Trophoblast cell (in vitro differentiated cells and primary cell): ENCODE measurements around the gene MPP1.

Experiments used
- DNase-seq, 2 donors: peaks; one replicate each; pipeline ENCODE4 v3.0.0-alpha.2; 2016
- H2AFZ ChIP-seq: 2 replicates; pipeline ENCODE4 v1.6.1; 2013; ENCODE audit warnings: low read length, moderate library complexity, mild to moderate bottlenecking; ENCODE audit not compliant: insufficient read depth, poor library complexity
- H2AK5ac ChIP-seq: 2 replicates; pipeline ENCODE4 v1.6.1; 2013; ENCODE audit warnings: mild to moderate bottlenecking, low read length
- H2BK120ac ChIP-seq: 2 replicates; pipeline ENCODE4 v1.6.1; 2013; ENCODE audit warnings: low read length, mild to moderate bottlenecking, moderate library complexity; ENCODE audit not compliant: insufficient read depth, poor library complexity
- H2BK12ac ChIP-seq: 2 replicates; pipeline ENCODE4 v1.6.1; 2013; ENCODE audit warnings: mild to moderate bottlenecking, low read length, moderate library complexity
- H2BK5ac ChIP-seq: 2 replicates; pipeline ENCODE4 v1.6.1; 2013; ENCODE audit warnings: low read length, low read depth, moderate library complexity, mild to moderate bottlenecking; ENCODE audit not compliant: poor library complexity
- H3K14ac ChIP-seq: 2 replicates; pipeline ENCODE4 v1.6.1; 2013; ENCODE audit warnings: mild to moderate bottlenecking, low read length
- H3K18ac ChIP-seq: 2 replicates; pipeline ENCODE4 v1.6.1; 2013; ENCODE audit warnings: mild to moderate bottlenecking, low read length
- H3K23ac ChIP-seq: 2 replicates; pipeline ENCODE4 v1.6.1; 2013; ENCODE audit warnings: low read length
- H3K27ac ChIP-seq: 2 replicates; pipeline ENCODE4 v1.5.1; 2013; ENCODE audit warnings: low read depth, mild to moderate bottlenecking, inconsistent platforms, low read length, moderate library complexity
- H3K27me3 ChIP-seq: 2 replicates; pipeline ENCODE4 v1.6.1; 2013; ENCODE audit warnings: inconsistent platforms, mild to moderate bottlenecking, low read length, moderate library complexity; ENCODE audit not compliant: insufficient read depth
- H3K36me3 ChIP-seq, 2 experiments: 1 replicate in 1 of 2; 2 replicates in 1 of 2; pipeline ENCODE4 v1.6.1; 2013; ENCODE audit warnings: low read length in 2 of 2, mild to moderate bottlenecking in 2 of 2, moderate library complexity in 1 of 2; ENCODE audit not compliant: insufficient read depth in 2 of 2, control insufficient read depth in 1 of 2
- H3K4ac ChIP-seq: 2 replicates; pipeline ENCODE4 v1.6.1; 2013; ENCODE audit warnings: low read depth, mild to moderate bottlenecking, low read length, moderate library complexity
- H3K4me1 ChIP-seq, 2 experiments: 1 replicate in 1 of 2; 2 replicates in 1 of 2; pipeline ENCODE4 v1.6.1; 2013; ENCODE audit warnings: low read length in 2 of 2, mild to moderate bottlenecking in 2 of 2, moderate library complexity in 1 of 2; ENCODE audit not compliant: insufficient read depth in 2 of 2, control insufficient read depth in 1 of 2
- H3K4me2 ChIP-seq: 2 replicates; pipeline ENCODE4 v1.6.1; 2013; ENCODE audit warnings: inconsistent platforms, mild to moderate bottlenecking, low read length, moderate library complexity
- H3K4me3 ChIP-seq: 2 replicates; pipeline ENCODE4 v1.5.1; 2013; ENCODE audit warnings: mild to moderate bottlenecking, low read depth, low read length, inconsistent platforms
- H3K79me1 ChIP-seq: one replicate; pipeline ENCODE4 v1.6.1; 2013; ENCODE audit warnings: low read length
- H3K79me2 ChIP-seq: 2 replicates; pipeline ENCODE4 v1.6.1; 2013; ENCODE audit warnings: low read length, mild to moderate bottlenecking; ENCODE audit not compliant: control insufficient read depth, insufficient read depth, poor library complexity
- H3K9ac ChIP-seq: 2 replicates; pipeline ENCODE4 v1.6.1; 2013; ENCODE audit warnings: mild to moderate bottlenecking, low read length
- H3K9me3 ChIP-seq: 2 replicates; pipeline ENCODE4 v1.6.1; 2013; ENCODE audit warnings: low read depth, mild to moderate bottlenecking, control low read depth, inconsistent platforms, low read length; ENCODE audit not compliant: insufficient read depth
- H4K12ac ChIP-seq: 2 replicates; pipeline ENCODE4 v1.6.1; 2013; ENCODE audit warnings: low read depth, mild to moderate bottlenecking, low read length, moderate library complexity
- H4K8ac ChIP-seq: 2 replicates; pipeline ENCODE4 v1.6.1; 2013; ENCODE audit warnings: low read depth, mild to moderate bottlenecking, low read length, moderate library complexity
- H4K91ac ChIP-seq: one replicate; pipeline ENCODE4 v1.6.1; 2013; ENCODE audit warnings: low read depth, mild to moderate bottlenecking, low read length, moderate library complexity
- WGBS: extraction: QIAGEN DNeasy Blood & Tissue Kit; methylation state at CpG from one replicate; pipeline ENCODE4 v1.1.7; 2013; ENCODE audit warnings: missing lambda C conversion rate; ENCODE audit not compliant: insufficient read length, insufficient coverage; ENCODE audit errors: extremely low coverage; 5-methylcytosine and 5-hydroxymethylcytosine counted together

Gene MPP1

GRCh38 chrX:154791467-154791866 is 13.8 kb downstream of the MPP1 start:
- no peak overlapping the region for H2BK12ac ChIP-seq
- no peaks in the 10 kb centered on the region for H3K9me3 ChIP-seq
- no peaks in the 10 kb centered on the region for H3K79me2 ChIP-seq
- no peaks in the 10 kb centered on the region for H3K36me3 ChIP-seq
- no peak overlapping the region for H3K14ac ChIP-seq
- no peak overlapping the region for H3K18ac ChIP-seq
- H2AFZ ChIP-seq, result no peak overlapping the region
- no peak overlapping the region for H2BK5ac ChIP-seq
- H3K23ac ChIP-seq, result no peak overlapping the region
- no CpG with 5 or more reads among the region's 4 CpGs for WGBS
- no peak for DNase-seq
- no peak overlapping the region for H2AK5ac ChIP-seq
- H3K27ac ChIP-seq, result no peak overlapping the region
- no peak overlapping the region for H4K91ac ChIP-seq
- H3K79me1 ChIP-seq, result no peaks in the 10 kb centered on the region
- no peak overlapping the region for H4K12ac ChIP-seq
- H3K9ac ChIP-seq, result no peak overlapping the region
- no peak overlapping the region for H3K4me2 ChIP-seq
- H3K4me1 ChIP-seq, result no peaks in the 10 kb centered on the region
- no peaks in the 10 kb centered on the region for H3K27me3 ChIP-seq
- H3K4me3 ChIP-seq, result no peak overlapping the region
- H4K8ac ChIP-seq, result no peak overlapping the region
- H2BK120ac ChIP-seq, result no peak overlapping the region
- H3K4ac ChIP-seq, result no peak overlapping the region

GRCh38 chrX:154785716-154786115 is 19.6 kb downstream of the MPP1 start:
- peak; percentile 54 to 83 for DNase-seq
- H3K4me3 ChIP-seq, result no peak overlapping the region
- no peak overlapping the region for H3K18ac ChIP-seq
- no CpG with 5 or more reads among the region's 6 CpGs for WGBS
- peaks cover 1% of the 10 kb centered on the region for H3K79me2 ChIP-seq
- no peak overlapping the region for H3K27ac ChIP-seq
- H4K8ac ChIP-seq, result no peak overlapping the region
- no peak overlapping the region for H4K12ac ChIP-seq
- no peak overlapping the region for H3K14ac ChIP-seq
- no peak overlapping the region for H2AFZ ChIP-seq
- no peak overlapping the region for H3K23ac ChIP-seq
- H4K91ac ChIP-seq, result no peak overlapping the region
- peaks cover 0 to 2% of the 10 kb centered on the region in 2 experiments for H3K4me1 ChIP-seq
- H2BK12ac ChIP-seq, result no peak overlapping the region
- no peaks in the 10 kb centered on the region for H3K9me3 ChIP-seq
- H3K4ac ChIP-seq, result no peak overlapping the region
- H2BK120ac ChIP-seq, result no peak overlapping the region
- H3K27me3 ChIP-seq, result no peaks in the 10 kb centered on the region
- H3K79me1 ChIP-seq, result no peaks in the 10 kb centered on the region
- H3K4me2 ChIP-seq, result no peak overlapping the region
- no peak overlapping the region for H2AK5ac ChIP-seq
- H2BK5ac ChIP-seq, result no peak overlapping the region
- peaks cover 3 to 13% of the 10 kb centered on the region in 2 experiments for H3K36me3 ChIP-seq
- no peak overlapping the region for H3K9ac ChIP-seq

GRCh38 chrX:154784149-154784995 is 20.9 kb downstream of the MPP1 start:
- Histone ChIP-seq H2BK5ac (no peak overlapping the region), H4K8ac (no peak overlapping the region), H3K4me3 (no peak overlapping the region), H2BK120ac (no peak overlapping the region), H2AFZ (no peak overlapping the region), H3K4ac (no peak overlapping the region), H4K91ac (no peak overlapping the region), H3K79me1 (no peaks in the 10 kb centered on the region), H3K4me1 (peaks cover 0 to 2% of the 10 kb centered on the region in 2 experiments), H3K4me2 (no peak overlapping the region), H3K18ac (no peak overlapping the region), H2BK12ac (no peak overlapping the region), H3K9ac (no peak overlapping the region), H4K12ac (no peak overlapping the region), H3K9me3 (no peaks in the 10 kb centered on the region), H3K27ac (no peak overlapping the region), H3K23ac (no peak overlapping the region), H3K27me3 (no peaks in the 10 kb centered on the region), H3K79me2 (peaks cover 1% of the 10 kb centered on the region), H3K14ac (no peak overlapping the region), H2AK5ac (no peak overlapping the region), H3K36me3 (peaks cover 5 to 15% of the 10 kb centered on the region in 2 experiments)
- no CpG with 5 or more reads among the region's 13 CpGs for WGBS
- peak in 1 of 2 donors; percentile 60 for DNase-seq

GRCh38 chrX:154780968-154781367 is 24.3 kb downstream of the MPP1 start:
- H2AFZ ChIP-seq, result no peak overlapping the region

More at GRCh38 chrX:154780968-154781367, 24.3 kb downstream of the MPP1 start:
- WGBS, result no CpG with 5 or more reads among the region's 9 CpGs
- H3K23ac ChIP-seq, result no peak overlapping the region
- peaks cover 0 to 2% of the 10 kb centered on the region in 2 experiments for H3K4me1 ChIP-seq
- H4K91ac ChIP-seq, result no peak overlapping the region
- no peaks in the 10 kb centered on the region for H3K79me1 ChIP-seq
- no peak overlapping the region for H4K12ac ChIP-seq
- peaks cover 1% of the 10 kb centered on the region for H3K79me2 ChIP-seq
- H3K9me3 ChIP-seq, result no peaks in the 10 kb centered on the region
- no peak overlapping the region for H3K18ac ChIP-seq
- H3K27me3 ChIP-seq, result no peaks in the 10 kb centered on the region
- no peak overlapping the region for H3K4me2 ChIP-seq
- no peak overlapping the region for H3K14ac ChIP-seq
- H3K27ac ChIP-seq, result no peak overlapping the region
- H3K36me3 ChIP-seq, result peaks cover 22 to 27% of the 10 kb centered on the region in 2 experiments
- H2BK5ac ChIP-seq, result no peak overlapping the region
- no peak overlapping the region for H2AK5ac ChIP-seq
- no peak overlapping the region for H2BK120ac ChIP-seq
- no peak overlapping the region for H3K4me3 ChIP-seq
- H4K8ac ChIP-seq, result no peak overlapping the region
- H3K4ac ChIP-seq, result no peak overlapping the region
- no peak for DNase-seq
- no peak overlapping the region for H3K9ac ChIP-seq
- no peak overlapping the region for H2BK12ac ChIP-seq
